ENCODE measurements around the gene GATA3.

- TF ChIP-seq CTCF (conservative IDR thresholded peaks at IDR 0.05) (no peak), ZFX (IDR thresholded peaks at IDR 0.05) (no peak)
Measured at GRCh38 chr10:8051109-8051821, 3.2 kb upstream of the GATA3 start.
